Breast epithelium (tissue), 3 donors: ENCODE measurements around the gene UBE2K.
"Not testable (repeated sequence)": the region's sequence is repeated elsewhere in the genome, so short reads cannot be mapped to it uniquely, and the experiment has no call there.

ENCODE experiments used
- POLR2A ChIP-seq: fragments of 450-650 bp; IDR thresholded peaks from one replicate; pipeline ENCODE4 v1.6.1; 2016; ENCODE audit warnings: antibody characterized with exemption, mild to moderate bottlenecking, moderate library complexity
- POLR2AphosphoS5 ChIP-seq, 3 donors: sonication (generic); formaldehyde crosslinking; IDR thresholded peaks; one replicate each; pipeline ENCODE4 v1.6.1; 2017; ENCODE audit warnings: antibody characterized with exemption in 3 of 3
- TF ChIP-seq, protein P1 (sequence below), 3 donors: fragments of 450-650 bp; IDR thresholded peaks; one replicate each; pipeline ENCODE4 v1.5.1; 2016 to 2017; ENCODE audit warnings: antibody characterized with exemption in 3 of 3, mild to moderate bottlenecking in 3 of 3, moderate library complexity in 3 of 3

DNA sequence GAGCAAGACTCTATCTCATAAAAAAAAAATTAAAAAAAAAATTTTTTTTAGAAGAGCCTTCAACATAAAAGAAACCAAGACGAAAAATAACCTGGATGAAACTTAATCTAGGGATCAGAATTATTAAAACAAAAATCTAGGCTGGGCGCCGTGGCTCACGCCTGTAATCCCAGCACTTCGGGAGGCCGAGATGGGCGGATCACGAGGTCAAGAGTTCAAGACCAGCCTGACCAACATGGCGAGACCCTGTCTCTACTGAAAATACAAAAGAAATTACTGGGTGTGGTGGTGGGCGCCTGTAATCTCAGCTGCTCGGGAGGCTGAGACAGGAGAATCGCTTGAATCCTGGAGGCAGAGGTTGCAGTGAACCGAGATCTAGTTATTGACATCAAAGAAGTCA is 95.0 kb downstream of the UBE2K start:
- TF ChIP-seq POLR2AphosphoS5 (IDR thresholded peaks at IDR 0.05); POLR2A: not testable (repeated sequence)
- TF ChIP-seq, protein P1, sequence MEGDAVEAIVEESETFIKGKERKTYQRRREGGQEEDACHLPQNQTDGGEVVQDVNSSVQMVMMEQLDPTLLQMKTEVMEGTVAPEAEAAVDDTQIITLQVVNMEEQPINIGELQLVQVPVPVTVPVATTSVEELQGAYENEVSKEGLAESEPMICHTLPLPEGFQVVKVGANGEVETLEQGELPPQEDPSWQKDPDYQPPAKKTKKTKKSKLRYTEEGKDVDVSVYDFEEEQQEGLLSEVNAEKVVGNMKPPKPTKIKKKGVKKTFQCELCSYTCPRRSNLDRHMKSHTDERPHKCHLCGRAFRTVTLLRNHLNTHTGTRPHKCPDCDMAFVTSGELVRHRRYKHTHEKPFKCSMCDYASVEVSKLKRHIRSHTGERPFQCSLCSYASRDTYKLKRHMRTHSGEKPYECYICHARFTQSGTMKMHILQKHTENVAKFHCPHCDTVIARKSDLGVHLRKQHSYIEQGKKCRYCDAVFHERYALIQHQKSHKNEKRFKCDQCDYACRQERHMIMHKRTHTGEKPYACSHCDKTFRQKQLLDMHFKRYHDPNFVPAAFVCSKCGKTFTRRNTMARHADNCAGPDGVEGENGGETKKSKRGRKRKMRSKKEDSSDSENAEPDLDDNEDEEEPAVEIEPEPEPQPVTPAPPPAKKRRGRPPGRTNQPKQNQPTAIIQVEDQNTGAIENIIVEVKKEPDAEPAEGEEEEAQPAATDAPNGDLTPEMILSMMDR (IDR thresholded peaks at IDR 0.05), result not testable (repeated sequence)
